Hematopoietic multipotent progenitor cell treated with erythropoietin and hydrocortisone succinate and interleukin-3 and kit ligand, for 4 days (in vitro differentiated cells): ENCODE measurements around the gene SLC38A10.

Experiments used
- DNase-seq: peaks from one replicate; pipeline ENCODE4 v3.0.0-alpha.2; 2015

The SLC38A10 gene

DNA sequence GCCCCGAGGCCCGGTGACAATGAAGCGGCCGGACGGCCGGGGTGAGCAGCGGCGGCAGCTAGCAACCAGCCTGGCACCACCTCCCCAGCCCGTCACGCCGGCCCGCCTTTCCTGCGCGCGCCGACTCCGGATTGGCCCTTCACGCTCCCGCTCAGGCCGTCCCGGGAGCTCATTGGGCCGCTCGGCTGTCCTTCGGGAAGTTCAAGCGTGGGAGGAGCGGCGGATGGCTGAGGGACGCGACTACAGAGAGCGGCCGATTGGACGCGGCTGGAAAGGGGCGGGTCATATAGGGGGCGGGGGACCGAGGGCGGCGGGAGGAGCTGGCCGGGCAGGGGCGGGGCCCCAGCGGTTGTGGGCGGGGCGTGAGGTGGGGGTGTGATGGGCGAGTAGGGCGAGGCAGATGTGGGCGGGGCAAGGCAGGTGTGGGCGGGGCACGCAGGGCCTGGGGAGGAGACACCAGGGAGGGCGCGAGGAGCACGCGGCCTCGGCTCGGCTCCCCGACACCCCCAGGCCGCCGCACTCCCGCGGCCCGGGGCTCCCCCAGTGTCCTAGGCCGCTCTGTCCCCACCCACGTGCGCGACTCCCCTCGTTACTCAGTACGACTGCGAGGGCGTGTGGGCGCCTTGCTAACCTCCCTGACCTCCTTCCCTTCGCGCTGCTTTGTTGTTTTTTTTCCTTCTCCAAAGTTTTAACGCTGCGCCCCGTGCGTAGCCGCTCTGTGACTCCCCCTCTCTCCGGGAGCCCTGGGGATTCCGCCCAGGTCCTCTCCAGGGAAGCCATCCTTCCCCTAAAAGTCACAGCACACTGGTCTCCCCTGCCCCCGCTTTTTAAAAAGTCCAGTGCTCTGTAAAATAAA, 72.0 kb downstream of the SLC38A10 start, which contains the start of gene CEP131:
CEP131 (minus strand) TSS at position 60 of the 856 bp plus-strand sequence. CDS start 2,909 bp downstream, outside the sequence.
- peak; percentile 100 for DNase-seq

GRCh38 chr17:81222620-81222905, 72.5 kb downstream of the SLC38A10 start:
- DNase-seq, result no peak

DNA sequence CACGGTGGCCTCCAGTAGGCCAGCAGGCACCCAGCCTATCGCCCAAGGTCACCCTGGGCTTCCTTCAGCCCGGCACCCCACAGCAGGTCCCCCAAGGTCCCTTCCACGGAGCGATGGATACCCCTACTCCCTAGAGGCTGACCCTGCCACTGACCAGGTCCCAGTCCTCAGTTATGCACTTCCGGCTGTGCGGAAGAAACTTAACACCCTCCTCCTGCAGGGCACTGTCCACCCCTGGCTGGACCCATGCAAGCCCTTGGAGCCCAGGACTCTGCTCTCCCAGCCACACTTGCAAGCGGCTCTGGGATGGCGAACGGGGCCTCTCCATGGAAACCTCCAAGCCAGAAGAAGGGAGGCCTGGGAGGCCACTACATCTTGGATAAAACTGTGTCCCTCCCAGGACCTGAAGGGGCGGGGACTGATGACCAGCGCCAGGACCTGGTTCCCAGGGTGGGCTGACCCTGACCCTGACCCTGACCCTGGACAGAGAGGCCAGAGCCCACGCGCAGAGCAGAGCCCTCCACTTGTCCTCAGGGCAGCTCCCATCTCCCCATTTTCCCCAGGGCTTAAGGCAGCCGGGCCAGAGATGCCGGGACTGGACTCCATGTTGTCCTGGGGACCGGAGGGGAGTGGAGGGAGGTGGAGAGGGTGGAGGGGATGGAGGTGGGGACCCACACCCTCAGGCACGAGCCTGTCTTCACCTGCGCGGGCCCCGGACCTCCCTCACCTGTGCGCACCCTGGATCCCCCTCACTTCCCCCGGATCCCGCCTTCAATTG, 73.1 kb downstream of the SLC38A10 start:
- no peak for DNase-seq

- DNase-seq, result no peak
Observed at GRCh38 chr17:81221371-81221841, 73.7 kb downstream of the SLC38A10 start.

DNA sequence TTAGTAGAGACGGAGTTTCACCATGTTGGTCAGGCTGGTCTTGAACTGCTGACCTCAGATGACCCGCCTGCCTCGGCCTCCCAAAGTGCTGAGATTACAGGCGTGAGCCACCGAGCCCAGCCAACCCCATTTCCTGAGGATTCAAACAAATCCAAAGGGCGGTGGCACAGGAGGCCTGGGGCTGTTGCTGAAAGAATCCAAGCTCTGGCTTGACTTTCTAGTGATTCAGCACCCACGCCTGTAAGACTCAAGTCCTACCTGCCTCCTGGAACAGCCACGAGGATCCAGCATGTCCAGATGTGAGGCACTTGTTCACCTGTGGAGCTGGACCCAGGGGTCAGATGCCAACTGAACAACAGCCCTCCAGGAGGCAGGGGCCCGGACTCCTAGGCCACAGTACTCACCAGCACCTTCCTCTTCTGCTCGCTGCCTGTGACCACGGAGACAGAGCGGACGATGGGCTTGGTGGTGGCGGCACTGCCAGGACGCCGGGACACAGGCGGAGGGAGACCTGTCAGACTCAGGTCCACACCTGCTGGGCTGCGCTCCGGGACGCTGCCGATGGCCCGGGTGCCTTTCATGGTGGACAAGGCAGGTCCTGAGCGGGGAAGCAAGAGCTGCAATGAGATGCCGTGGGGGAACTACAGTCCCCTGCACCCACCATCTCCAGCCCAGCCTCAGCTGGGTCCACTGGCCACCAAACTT, 75.5 kb downstream of the SLC38A10 start:
- no peak for DNase-seq

DNA sequence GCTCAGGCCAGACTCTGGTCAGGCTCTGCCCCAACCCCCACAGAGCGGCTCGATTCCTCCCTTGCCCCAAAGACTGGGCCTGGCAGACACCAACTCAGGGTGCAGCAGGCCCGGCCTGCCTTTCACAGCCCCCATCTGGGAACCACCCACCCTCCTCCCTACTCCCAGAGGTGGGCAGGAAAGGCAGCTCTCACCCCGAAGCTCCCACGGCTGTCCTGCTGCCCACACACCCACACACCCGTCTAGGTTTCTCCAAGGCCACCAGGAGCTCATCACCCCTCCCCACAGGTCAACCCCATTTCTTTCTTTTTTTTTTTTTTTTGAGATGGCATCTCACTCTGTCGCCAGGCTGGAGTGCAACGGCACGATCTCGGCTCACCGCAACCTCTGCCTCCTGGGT, 76.1 kb downstream of the SLC38A10 start:
- no peak for DNase-seq

DNA sequence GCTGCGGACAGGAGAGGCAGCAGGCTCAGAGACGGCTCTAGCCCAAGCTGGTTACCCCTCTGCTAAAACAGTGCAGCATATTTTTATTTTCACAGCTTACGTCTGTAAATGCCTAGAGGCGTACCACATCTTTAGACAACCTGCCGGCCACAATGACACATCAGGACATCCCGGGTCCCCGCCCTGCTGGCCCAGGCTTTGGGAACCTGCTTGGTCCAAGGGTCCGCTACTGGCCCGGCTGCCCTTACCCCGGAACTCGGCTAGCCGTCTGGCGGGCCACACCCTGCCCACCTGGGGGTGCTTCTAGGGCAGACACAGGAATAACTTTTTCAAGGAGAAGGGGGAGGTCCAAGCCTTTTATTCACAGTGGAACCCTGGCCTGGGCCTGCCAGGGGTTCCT, 76.6 kb downstream of the SLC38A10 start:
- no peak for DNase-seq

- DNase-seq, result no peak
Observed at GRCh38 chr17:81217491-81217890, 77.6 kb downstream of the SLC38A10 start.

DNA sequence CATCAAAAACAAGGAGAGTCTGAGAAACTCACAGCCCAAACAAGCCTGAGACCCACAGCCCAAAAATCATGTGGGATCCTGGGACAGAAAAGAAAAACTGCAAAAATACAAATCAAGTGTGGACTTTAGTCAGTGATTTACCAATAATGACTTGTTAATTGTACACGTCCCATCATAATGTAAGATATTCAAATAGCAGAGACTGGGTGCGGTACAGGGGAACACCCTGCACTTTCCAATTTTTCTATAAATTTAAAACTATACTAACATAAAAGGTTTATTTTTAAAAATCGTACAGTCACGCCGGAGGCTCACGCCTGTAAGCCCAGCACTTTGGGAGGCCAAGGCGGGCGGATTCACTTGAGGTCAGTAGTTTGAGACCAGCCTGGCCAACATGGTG, 81.1 kb downstream of the SLC38A10 start:
- DNase-seq, result no peak

- DNase-seq, result no peak
Observed at GRCh38 chr17:81212365-81212764, 82.7 kb downstream of the SLC38A10 start.

- DNase-seq, result peak; percentile 37
Observed at GRCh38 chr17:81210868-81211267, 84.2 kb downstream of the SLC38A10 start.

- no peak for DNase-seq
Observed at GRCh38 chr17:81210466-81210865, 84.6 kb downstream of the SLC38A10 start.

- no peak for DNase-seq
Observed at GRCh38 chr17:81209141-81209540, 86.0 kb downstream of the SLC38A10 start.

DNA sequence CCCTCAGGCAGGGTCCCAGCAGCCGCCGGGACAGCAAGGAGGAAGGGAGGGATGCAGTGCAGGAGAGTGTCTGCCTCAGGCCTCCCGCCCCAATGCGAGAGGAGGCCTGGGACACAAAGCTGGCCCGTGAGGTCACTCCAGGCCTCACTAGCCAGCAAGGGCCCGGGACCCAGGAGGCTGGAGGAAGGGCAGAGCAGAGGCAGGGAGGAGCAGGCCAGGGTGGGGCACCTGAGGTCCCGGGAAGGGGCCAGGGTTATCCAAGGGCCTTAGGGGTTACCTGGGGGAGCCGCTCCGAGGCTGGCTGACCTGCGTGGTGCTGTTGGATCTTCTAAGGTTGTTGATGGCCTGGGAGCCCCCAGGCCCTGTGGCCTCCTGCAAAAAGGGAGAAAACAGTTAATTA, 86.5 kb downstream of the SLC38A10 start:
- DNase-seq, result no peak

- DNase-seq, result peak; percentile 74
Observed at GRCh38 chr17:81207610-81208581, 87.2 kb downstream of the SLC38A10 start.

DNA sequence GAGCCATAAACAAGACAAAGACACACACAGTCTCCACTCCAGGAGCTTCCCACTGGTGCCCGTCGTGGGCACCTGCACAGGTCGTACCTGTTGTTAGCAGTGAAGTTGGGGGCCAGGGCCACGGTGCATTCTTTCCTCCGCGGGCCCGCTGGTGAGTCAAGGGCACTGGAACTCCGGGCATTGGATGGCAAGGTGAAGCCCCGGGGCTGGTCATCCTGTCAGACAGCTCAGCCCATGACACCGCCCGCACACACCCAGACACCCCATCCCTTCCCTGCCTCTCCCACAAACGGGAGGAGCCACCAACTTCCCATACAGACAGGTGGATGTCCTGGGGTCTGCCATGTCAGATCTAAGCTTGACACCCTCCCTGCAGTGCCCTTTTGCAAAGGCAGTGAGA, 88.5 kb downstream of the SLC38A10 start:
- DNase-seq, result no peak

DNA sequence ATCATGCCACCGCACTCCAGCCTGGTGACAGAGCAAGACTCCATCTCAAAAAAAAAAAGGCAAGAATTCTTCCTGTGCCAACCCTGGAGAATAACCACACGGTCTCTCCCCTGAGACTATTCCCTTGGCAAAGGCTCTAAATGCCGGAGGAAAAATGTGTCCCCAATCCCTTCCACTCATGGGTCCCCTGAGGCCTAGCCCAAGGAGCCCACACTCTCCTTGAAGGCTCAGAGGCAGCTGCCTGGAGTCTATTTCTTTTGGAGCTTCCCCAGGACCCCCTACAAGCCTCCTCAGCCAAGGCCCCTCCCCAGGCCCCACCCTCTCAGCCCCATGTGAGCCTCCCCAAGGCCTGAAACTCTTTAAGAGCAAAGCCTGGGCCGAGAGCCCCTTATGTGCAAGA, 88.9 kb downstream of the SLC38A10 start:
- DNase-seq, result no peak

DNA sequence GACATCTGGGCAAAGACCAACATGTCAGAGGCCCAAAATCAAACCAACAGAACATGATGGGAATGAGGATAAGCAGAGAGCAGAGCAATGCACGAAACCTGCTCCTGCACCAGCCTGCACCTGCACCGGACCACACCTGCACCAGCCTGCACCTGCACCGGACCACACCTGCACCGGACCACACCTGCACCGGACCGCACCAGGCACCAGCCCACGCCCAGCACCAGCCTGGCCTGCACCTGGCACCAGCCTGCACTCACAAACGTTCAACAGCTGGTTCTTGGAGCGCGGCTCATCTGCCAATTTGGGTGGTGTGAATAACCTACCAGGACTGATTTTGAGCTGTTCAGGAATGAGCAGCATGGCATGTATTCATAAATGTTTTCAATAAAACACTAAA, 90.5 kb downstream of the SLC38A10 start:
- DNase-seq, result no peak

DNA sequence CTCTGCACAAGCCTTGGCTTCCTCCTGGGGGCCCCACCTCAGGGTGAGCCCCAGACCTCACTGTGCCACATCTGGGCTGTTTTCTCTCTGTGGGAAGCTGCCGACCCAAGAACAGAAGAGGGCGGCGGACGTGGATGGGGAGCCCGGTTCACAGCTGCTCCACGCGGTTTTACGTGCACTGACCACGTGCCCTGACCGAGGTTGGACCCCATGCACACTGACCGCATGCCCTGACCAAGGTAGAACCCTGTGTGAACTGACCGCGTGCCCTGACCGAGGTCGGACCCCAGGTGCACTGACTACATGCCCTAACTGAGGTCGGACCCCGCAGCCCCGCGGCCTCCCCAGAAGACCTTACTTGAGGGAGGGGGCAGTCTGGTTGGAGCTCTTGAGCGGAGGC, 92.0 kb downstream of the SLC38A10 start:
- DNase-seq, result no peak

DNA sequence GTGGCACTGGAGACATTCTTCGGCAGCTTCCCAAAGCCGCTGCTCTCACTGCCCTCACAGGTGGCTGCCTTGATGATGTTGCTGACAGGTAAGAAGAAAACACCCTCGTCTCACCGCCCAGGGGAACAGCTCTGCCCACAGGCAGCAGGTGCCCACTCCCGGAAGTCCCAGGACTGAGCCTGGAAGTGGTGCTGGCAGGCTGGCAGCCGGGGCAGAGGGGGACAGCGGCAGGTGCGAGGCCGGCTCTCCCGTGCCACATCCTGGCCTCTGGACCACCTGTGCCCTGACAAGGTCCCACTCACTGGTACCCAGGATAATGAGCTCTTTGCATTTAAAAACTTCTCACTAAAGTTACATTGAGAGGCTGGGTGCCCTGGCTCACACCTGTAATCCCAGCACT, 92.8 kb downstream of the SLC38A10 start:
- DNase-seq, result no peak

DNA sequence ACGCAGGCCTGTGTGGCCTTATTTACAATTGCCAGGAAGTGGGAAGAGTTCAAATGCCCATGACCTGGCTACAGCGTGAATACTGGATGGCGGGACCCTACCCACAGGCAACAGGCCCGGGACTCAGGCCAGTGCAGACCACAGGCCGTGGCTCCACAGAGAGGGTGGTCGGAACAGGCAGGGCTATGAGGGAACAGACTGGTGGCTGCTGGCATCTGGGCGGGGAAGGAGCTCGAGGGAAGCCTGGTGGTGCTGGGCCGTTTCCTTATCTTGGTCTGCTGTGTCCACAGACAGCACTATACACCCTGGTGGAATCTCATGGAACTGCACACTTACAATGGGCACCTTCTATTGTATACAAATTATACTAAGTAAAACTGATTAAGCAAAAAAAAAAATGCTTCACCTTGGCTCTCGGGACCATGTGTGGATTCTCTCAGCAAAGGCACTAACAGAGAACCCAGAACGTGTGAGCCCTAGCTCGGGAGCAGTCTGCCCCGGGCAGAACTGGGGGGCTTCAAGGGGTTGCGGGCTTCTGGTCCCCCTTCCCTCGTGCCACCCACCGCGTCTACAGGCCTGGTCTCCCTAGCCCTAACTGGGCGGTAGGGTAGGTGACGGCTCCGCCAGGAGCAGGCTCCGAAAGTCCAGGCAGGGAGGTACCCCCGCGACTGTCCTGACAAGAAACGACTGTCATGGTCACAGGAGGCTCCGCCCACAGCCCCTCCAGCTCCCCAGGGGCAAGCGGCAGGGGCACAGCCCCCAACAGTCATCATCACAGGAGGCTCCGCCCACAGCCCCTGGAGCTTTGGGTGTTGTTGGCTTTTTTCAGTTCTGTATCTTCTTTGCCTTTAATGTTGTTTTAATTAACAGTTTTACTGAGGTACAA, 94.2 kb downstream of the SLC38A10 start:
- DNase-seq, result peak; percentile 96
